ENCODE measurements around the gene UQCR10. TPM values are rescaled to one million over a fixed set of nuclear protein-coding genes. Genes with fewer than 3 reads are reported as not detected.

Gene UQCR10
- total RNA-seq (2014; rRNA removed; shearing (Covaris generic); ENCODE audit: low replicate concordance) = 53.9 and 74.1 TPM in 2 replicates

- peak; percentile 97 for DNase-seq
- no peaks in the 10 kb centered on the region for H4K20me1 ChIP-seq (ENCODE audit: insufficient read depth, low read depth, low read length)
- H3K9ac ChIP-seq (ENCODE audit: low read length) = peak within 1 kb of the TSS; percentile 87
- no peaks in the 10 kb centered on the region for H3K27me3 ChIP-seq (ENCODE audit: low read length)
- peak within 1 kb of the TSS; percentile 85 for H3K4me2 ChIP-seq (ENCODE audit: low read depth, low read length, poor library complexity, severe bottlenecking)
- peaks cover 15% of the 10 kb centered on the region for H3K4me1 ChIP-seq (ENCODE audit: low read length)
- peak within 1 kb of the TSS; percentile 88 for H3K4me3 ChIP-seq (ENCODE audit: low read length)
- H3K79me2 ChIP-seq (ENCODE audit: low read length) = peaks cover 26% of the 10 kb centered on the region
- no peaks in the 10 kb centered on the region for H3K9me3 ChIP-seq (ENCODE audit: low read length)
- H3K9me2 ChIP-seq (replicated peaks; ENCODE audit: insufficient read depth, low read length) = no peaks in the 10 kb centered on the region
- peaks cover 8% of the 10 kb centered on the region for H3K36me3 ChIP-seq (ENCODE audit: insufficient read depth, low read length)
- peak within 1 kb of the TSS; percentile 30; the same call in 1 of the 2 replicates for H3K27ac ChIP-seq (ENCODE audit: low read length)
- H2AFZ ChIP-seq (ENCODE audit: low read length) = peak within 1 kb of the TSS; percentile 92; the same call in 1 of the 2 replicates
Observed at GRCh38 chr22:29767171-29768051, at the start of gene UQCR10. Gene UQCR10 (plus strand): TSS chr22:29767369. CDS start chr22:29767399, 30 bp downstream.

DNA sequence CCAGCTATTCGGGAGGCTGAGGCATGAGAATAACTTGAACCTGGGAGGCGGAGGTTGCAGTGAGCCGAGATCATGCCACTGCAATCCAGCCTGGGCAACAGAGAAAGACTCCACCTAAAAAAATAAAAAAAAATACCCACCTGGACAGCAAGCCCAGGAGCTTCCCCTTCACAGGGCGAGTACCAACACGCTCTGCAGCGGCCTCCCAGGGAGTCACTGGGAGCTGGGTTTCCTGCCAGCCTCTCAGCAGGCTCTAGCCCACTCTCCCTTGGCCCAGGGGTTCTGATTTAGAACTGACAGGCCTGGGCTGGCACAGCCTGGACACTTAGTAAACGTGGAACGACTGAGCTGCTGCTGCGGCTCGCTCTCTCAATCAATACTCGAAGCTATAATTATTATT is 49.4 kb upstream of the UQCR10 start:
- Histone ChIP-seq H3K79me2 (ENCODE audit: low read length) (no peaks in the 10 kb centered on the region), H3K4me1 (ENCODE audit: low read length) (no peaks in the 10 kb centered on the region), H3K4me2 (ENCODE audit: low read depth, low read length, poor library complexity, severe bottlenecking) (no peak overlapping the region), H3K27ac (ENCODE audit: low read length) (no peak overlapping the region), H3K4me3 (ENCODE audit: low read length) (no peak overlapping the region), H3K9me3 (ENCODE audit: low read length) (no peaks in the 10 kb centered on the region), H3K9me2 (replicated peaks; ENCODE audit: insufficient read depth, low read length) (no peaks in the 10 kb centered on the region), H3K36me3 (ENCODE audit: insufficient read depth, low read length) (no peaks in the 10 kb centered on the region), H3K27me3 (ENCODE audit: low read length) (no peaks in the 10 kb centered on the region), H3K9ac (ENCODE audit: low read length) (no peak overlapping the region), H4K20me1 (ENCODE audit: insufficient read depth, low read depth, low read length) (peaks cover 10% of the 10 kb centered on the region; the same call in 1 of the 2 replicates), H2AFZ (ENCODE audit: low read length) (no peak overlapping the region)
- DNase-seq = no peak

GRCh38 chr22:29718949-29719898 is 47.9 kb upstream of the UQCR10 start:
- no peak overlapping the region for H3K4me3 ChIP-seq (ENCODE audit: low read length)
- no peaks in the 10 kb centered on the region for H3K36me3 ChIP-seq (ENCODE audit: insufficient read depth, low read length)
- no peak overlapping the region for H3K4me2 ChIP-seq (ENCODE audit: low read depth, low read length, poor library complexity, severe bottlenecking)
- H4K20me1 ChIP-seq (ENCODE audit: insufficient read depth, low read depth, low read length) = peaks cover 10% of the 10 kb centered on the region; the same call in 1 of the 2 replicates
- no peak overlapping the region for H2AFZ ChIP-seq (ENCODE audit: low read length)
- no peaks in the 10 kb centered on the region for H3K9me3 ChIP-seq (ENCODE audit: low read length)
- no peak overlapping the region for H3K9ac ChIP-seq (ENCODE audit: low read length)
- H3K4me1 ChIP-seq (ENCODE audit: low read length) = no peaks in the 10 kb centered on the region
- H3K27ac ChIP-seq (ENCODE audit: low read length) = no peak overlapping the region
- H3K9me2 ChIP-seq (replicated peaks; ENCODE audit: insufficient read depth, low read length) = no peaks in the 10 kb centered on the region
- no peak for DNase-seq
- no peaks in the 10 kb centered on the region for H3K79me2 ChIP-seq (ENCODE audit: low read length)
- H3K27me3 ChIP-seq (ENCODE audit: low read length) = no peaks in the 10 kb centered on the region

DNA sequence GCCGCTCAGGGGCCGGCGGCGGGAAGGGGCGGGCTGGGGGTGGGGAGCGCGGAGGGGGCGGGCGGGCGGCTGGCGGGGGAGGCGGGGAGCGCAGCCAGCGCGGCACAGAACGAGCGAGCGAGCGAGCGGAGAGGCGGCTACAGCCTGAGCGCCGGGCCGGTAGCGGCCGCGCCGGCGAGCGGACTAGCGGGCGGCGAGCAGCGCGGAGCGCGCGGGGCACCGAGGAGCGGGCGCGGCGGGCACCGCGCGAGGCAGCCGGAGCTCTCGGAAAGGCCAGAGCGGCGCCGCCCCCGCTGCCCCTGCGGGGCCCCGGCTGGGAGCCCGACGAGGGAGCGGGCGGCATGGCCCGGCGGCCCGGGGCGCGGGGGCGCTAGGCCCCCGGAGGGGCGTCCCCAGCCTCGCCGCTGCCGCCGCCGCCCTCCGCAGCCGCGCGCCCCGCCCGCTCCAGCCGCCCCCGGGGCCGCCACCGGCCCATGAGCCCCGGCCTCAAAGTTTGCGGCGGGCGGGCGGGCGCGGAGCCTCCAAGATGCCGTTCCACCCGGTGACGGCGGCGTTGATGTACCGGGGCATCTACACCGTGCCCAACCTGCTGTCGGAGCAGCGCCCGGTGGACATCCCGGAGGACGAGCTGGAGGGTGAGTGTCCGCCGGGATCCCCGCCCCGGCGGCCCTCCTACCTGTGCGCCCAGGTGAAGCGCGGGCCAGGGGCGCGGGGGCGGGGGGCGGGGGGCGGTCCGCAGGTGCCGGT is 47.1 kb upstream of the UQCR10 start, which contains the start of gene CABP7:
TSS of gene CABP7 (plus strand) at position 105 of the 747 bp plus-strand sequence. CDS start at position 527, 422 bp downstream.
- Histone ChIP-seq H3K4me3 (ENCODE audit: low read length) (no peak within 1 kb of the TSS), H2AFZ (ENCODE audit: low read length) (no peak within 1 kb of the TSS), H3K4me2 (ENCODE audit: low read depth, low read length, poor library complexity, severe bottlenecking) (no peak within 1 kb of the TSS)

GRCh38 chr22:29720811-29721323 is 46.3 kb upstream of the UQCR10 start:
- no peaks in the 10 kb centered on the region for H3K4me1 ChIP-seq (ENCODE audit: low read length)
- no peak for DNase-seq
- no peak overlapping the region for H3K4me3 ChIP-seq (ENCODE audit: low read length)
- no peaks in the 10 kb centered on the region for H3K36me3 ChIP-seq (ENCODE audit: insufficient read depth, low read length)
- H3K9ac ChIP-seq (ENCODE audit: low read length) = no peak overlapping the region
- peaks cover 6% of the 10 kb centered on the region; the same call in 1 of the 2 replicates for H4K20me1 ChIP-seq (ENCODE audit: insufficient read depth, low read depth, low read length)
- no peaks in the 10 kb centered on the region for H3K79me2 ChIP-seq (ENCODE audit: low read length)
- no peak overlapping the region for H3K27ac ChIP-seq (ENCODE audit: low read length)
- no peaks in the 10 kb centered on the region for H3K27me3 ChIP-seq (ENCODE audit: low read length)
- H2AFZ ChIP-seq (ENCODE audit: low read length) = no peak overlapping the region
- no peaks in the 10 kb centered on the region for H3K9me3 ChIP-seq (ENCODE audit: low read length)
- H3K4me2 ChIP-seq (ENCODE audit: low read depth, low read length, poor library complexity, severe bottlenecking) = no peak overlapping the region
- no peaks in the 10 kb centered on the region for H3K9me2 ChIP-seq (replicated peaks; ENCODE audit: insufficient read depth, low read length)

More for the DNA sequence above, 47.1 kb upstream of the UQCR10 start, which contains the start of gene CABP7:
- Histone ChIP-seq H3K27ac (ENCODE audit: low read length) (no peak within 1 kb of the TSS), H3K36me3 (ENCODE audit: insufficient read depth, low read length) (no peaks in the 10 kb centered on the region), H3K79me2 (ENCODE audit: low read length) (no peaks in the 10 kb centered on the region), H3K9ac (ENCODE audit: low read length) (no peak within 1 kb of the TSS), H3K27me3 (ENCODE audit: low read length) (no peaks in the 10 kb centered on the region), H3K9me3 (ENCODE audit: low read length) (no peaks in the 10 kb centered on the region), H4K20me1 (ENCODE audit: insufficient read depth, low read depth, low read length) (peaks cover 10% of the 10 kb centered on the region; the same call in 1 of the 2 replicates), H3K4me1 (ENCODE audit: low read length) (no peaks in the 10 kb centered on the region), H3K9me2 (replicated peaks; ENCODE audit: insufficient read depth, low read length) (no peaks in the 10 kb centered on the region)
- DNase-seq = no peak

- H3K9ac ChIP-seq (ENCODE audit: low read length) = no peak overlapping the region
- H3K9me2 ChIP-seq (replicated peaks; ENCODE audit: insufficient read depth, low read length) = no peaks in the 10 kb centered on the region
- no peak overlapping the region for H2AFZ ChIP-seq (ENCODE audit: low read length)
- H3K27ac ChIP-seq (ENCODE audit: low read length) = no peak overlapping the region
- H3K9me3 ChIP-seq (ENCODE audit: low read length) = no peaks in the 10 kb centered on the region
- no peaks in the 10 kb centered on the region for H3K79me2 ChIP-seq (ENCODE audit: low read length)
- peaks cover 5% of the 10 kb centered on the region; the same call in 1 of the 2 replicates for H4K20me1 ChIP-seq (ENCODE audit: insufficient read depth, low read depth, low read length)
- no peaks in the 10 kb centered on the region for H3K27me3 ChIP-seq (ENCODE audit: low read length)
- no peak for DNase-seq
- no peaks in the 10 kb centered on the region for H3K36me3 ChIP-seq (ENCODE audit: insufficient read depth, low read length)
- H3K4me3 ChIP-seq (ENCODE audit: low read length) = no peak overlapping the region
- H3K4me2 ChIP-seq (ENCODE audit: low read depth, low read length, poor library complexity, severe bottlenecking) = no peak overlapping the region
- no peaks in the 10 kb centered on the region for H3K4me1 ChIP-seq (ENCODE audit: low read length)
Observed at GRCh38 chr22:29722151-29722550, 45.0 kb upstream of the UQCR10 start.

GRCh38 chr22:29722587-29722986 is 44.6 kb upstream of the UQCR10 start:
- H3K9me2 ChIP-seq (replicated peaks; ENCODE audit: insufficient read depth, low read length) = no peaks in the 10 kb centered on the region
- H3K27ac ChIP-seq (ENCODE audit: low read length) = no peak overlapping the region
- no peak overlapping the region for H3K4me2 ChIP-seq (ENCODE audit: low read depth, low read length, poor library complexity, severe bottlenecking)
- no peak overlapping the region for H3K4me3 ChIP-seq (ENCODE audit: low read length)
- H3K27me3 ChIP-seq (ENCODE audit: low read length) = no peaks in the 10 kb centered on the region
- H4K20me1 ChIP-seq (ENCODE audit: insufficient read depth, low read depth, low read length) = peaks cover 5% of the 10 kb centered on the region; the same call in 1 of the 2 replicates
- H3K36me3 ChIP-seq (ENCODE audit: insufficient read depth, low read length) = no peaks in the 10 kb centered on the region
- no peak for DNase-seq
- H3K9ac ChIP-seq (ENCODE audit: low read length) = no peak overlapping the region
- H2AFZ ChIP-seq (ENCODE audit: low read length) = no peak overlapping the region
- H3K9me3 ChIP-seq (ENCODE audit: low read length) = no peaks in the 10 kb centered on the region
- H3K4me1 ChIP-seq (ENCODE audit: low read length) = no peaks in the 10 kb centered on the region
- H3K79me2 ChIP-seq (ENCODE audit: low read length) = no peaks in the 10 kb centered on the region

Data from Karpas-422 (cell line).